ENCODE results near the gene SPATA16. TPM values are rescaled to one million over a fixed set of nuclear protein-coding genes. Genes with fewer than 3 reads are reported as not detected.
"Not testable (repeated sequence)": the region's sequence is repeated elsewhere in the genome, so short reads cannot be mapped to it uniquely, and the experiment has no call there.

SPATA16 gene
- total and polyA plus RNA-seq, 4 donors: not detected

DNA sequence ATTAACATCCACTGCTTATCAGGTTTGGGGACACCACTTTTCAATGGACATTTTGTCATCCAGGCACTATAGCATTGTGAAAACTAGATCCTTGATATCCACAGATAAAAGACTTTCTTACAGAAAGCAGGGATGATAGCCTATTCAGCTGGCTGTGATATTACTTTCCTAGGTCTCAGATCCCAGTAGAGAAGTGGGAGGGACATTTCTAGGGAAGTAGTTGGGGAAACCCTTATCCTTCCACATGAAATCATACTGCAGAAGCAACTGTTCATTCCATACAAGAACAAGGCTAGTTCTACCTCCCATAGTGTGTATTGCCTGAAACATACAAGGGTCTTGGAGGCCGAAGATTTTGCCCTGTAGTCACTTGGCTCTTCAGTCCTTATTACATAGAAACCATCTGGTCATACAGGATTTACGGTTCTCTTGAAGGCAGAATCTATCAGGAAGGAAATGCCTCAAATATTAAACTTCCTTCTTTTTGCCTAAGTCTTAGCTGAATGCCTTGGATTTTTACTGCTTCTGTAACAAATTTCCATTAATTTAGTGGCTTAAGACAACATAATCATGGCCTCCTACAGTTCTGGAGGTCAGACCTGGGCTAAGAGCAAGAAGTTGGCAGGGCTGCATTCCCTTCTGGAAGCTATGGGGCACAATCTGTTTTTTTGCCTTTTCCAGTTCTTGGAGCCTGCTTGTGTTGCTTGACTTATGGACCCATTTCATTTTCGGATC is 271.1 kb downstream of the SPATA16 start:
- ATAC-seq (ENCODE audit: insufficient read depth, low FRiP score) (no peak), DNase-seq (no peak)
- no peaks in the 10 kb centered on the region for H3K36me3 ChIP-seq (ENCODE audit: control insufficient read depth in 4 of 4, insufficient read depth in 4 of 4, low read length in 4 of 4)
- peaks cover 0 to 9% (median 0%) of the 10 kb centered on the region in 5 donors for H3K4me1 ChIP-seq (ENCODE audit: control insufficient read depth in 5 of 5, insufficient read depth in 5 of 5, low read length in 5 of 5)
- no peaks in the 10 kb centered on the region for H3K27me3 ChIP-seq (ENCODE audit: control insufficient read depth in 3 of 3, insufficient read depth in 3 of 3, low read length in 2 of 3)
- WGBS, 2 donors: 43 to 50% methylated on average over 3 of the region's 3 CpGs
- TF ChIP-seq, protein P1, sequence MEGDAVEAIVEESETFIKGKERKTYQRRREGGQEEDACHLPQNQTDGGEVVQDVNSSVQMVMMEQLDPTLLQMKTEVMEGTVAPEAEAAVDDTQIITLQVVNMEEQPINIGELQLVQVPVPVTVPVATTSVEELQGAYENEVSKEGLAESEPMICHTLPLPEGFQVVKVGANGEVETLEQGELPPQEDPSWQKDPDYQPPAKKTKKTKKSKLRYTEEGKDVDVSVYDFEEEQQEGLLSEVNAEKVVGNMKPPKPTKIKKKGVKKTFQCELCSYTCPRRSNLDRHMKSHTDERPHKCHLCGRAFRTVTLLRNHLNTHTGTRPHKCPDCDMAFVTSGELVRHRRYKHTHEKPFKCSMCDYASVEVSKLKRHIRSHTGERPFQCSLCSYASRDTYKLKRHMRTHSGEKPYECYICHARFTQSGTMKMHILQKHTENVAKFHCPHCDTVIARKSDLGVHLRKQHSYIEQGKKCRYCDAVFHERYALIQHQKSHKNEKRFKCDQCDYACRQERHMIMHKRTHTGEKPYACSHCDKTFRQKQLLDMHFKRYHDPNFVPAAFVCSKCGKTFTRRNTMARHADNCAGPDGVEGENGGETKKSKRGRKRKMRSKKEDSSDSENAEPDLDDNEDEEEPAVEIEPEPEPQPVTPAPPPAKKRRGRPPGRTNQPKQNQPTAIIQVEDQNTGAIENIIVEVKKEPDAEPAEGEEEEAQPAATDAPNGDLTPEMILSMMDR (IDR thresholded peaks at IDR 0.05; ENCODE audit: control extremely low read depth, extremely low read depth): no peak
- no peak overlapping the region for H3K4me3 ChIP-seq
- H3K9ac ChIP-seq (ENCODE audit: insufficient read depth in 1 of 2, low read length in 2 of 2): no peak overlapping the region
- no peaks in the 10 kb centered on the region for H3K9me3 ChIP-seq (ENCODE audit: control insufficient read depth in 4 of 4, insufficient read depth in 3 of 4, low read length in 3 of 4)
- no peak overlapping the region for H3K27ac ChIP-seq (ENCODE audit: low read depth in 1 of 2, low read length in 1 of 2)

DNA sequence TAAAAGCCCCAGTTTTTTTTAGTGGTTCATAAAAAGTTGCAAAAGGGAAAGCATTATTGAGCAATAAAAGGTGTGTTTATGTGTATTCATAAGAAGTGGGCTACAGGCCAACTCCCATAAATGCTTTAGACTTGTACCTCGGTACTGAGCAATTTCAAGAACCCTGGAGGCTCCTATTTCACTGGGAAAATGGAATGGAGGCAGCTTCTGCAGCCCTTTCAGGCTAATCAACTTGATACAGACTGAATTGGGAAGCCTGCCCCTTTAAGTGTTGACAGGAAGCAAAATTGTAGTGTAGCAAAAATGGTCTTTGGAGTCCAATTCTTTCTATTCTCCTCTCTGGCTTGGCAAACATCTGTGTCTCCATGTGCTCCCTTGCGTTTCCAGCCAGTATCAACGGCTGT is 271.7 kb downstream of the SPATA16 start:
- no peaks in the 10 kb centered on the region for H3K9me3 ChIP-seq (ENCODE audit: control insufficient read depth in 4 of 4, insufficient read depth in 3 of 4, low read length in 3 of 4)

GRCh38 chr3:172868582-172869200 is 272.3 kb downstream of the SPATA16 start:
- no peak overlapping the region for H3K9ac ChIP-seq (ENCODE audit: insufficient read depth in 1 of 2, low read length in 2 of 2)
- no peak for ATAC-seq (ENCODE audit: insufficient read depth, low FRiP score)
- 92 to 99% methylated on average over 2 of the region's 2 CpGs for WGBS, 2 donors
- TF ChIP-seq, protein P1 (IDR thresholded peaks at IDR 0.05; ENCODE audit: control extremely low read depth, extremely low read depth): no peak
- peaks cover 0 to 9% (median 0%) of the 10 kb centered on the region in 5 donors for H3K4me1 ChIP-seq (ENCODE audit: control insufficient read depth in 5 of 5, insufficient read depth in 5 of 5, low read length in 5 of 5)
- H3K36me3 ChIP-seq (ENCODE audit: control insufficient read depth in 4 of 4, insufficient read depth in 4 of 4, low read length in 4 of 4): no peaks in the 10 kb centered on the region
- no peak overlapping the region for H3K4me3 ChIP-seq
- H3K27me3 ChIP-seq (ENCODE audit: control insufficient read depth in 3 of 3, insufficient read depth in 3 of 3, low read length in 2 of 3): no peaks in the 10 kb centered on the region
- no peak overlapping the region for H3K27ac ChIP-seq (ENCODE audit: low read depth in 1 of 2, low read length in 1 of 2)
- H3K9me3 ChIP-seq (ENCODE audit: control insufficient read depth in 4 of 4, insufficient read depth in 3 of 4, low read length in 3 of 4): no peaks in the 10 kb centered on the region
- DNase-seq: peak in 1 of 3 donors; percentile 6

More for the DNA sequence above, 271.7 kb downstream of the SPATA16 start:
- peak; percentile 64 for ATAC-seq (ENCODE audit: insufficient read depth, low FRiP score)
- TF ChIP-seq, protein P1 (IDR thresholded peaks at IDR 0.05; ENCODE audit: control extremely low read depth, extremely low read depth): no peak
- no peak overlapping the region for H3K4me3 ChIP-seq
- DNase-seq: peak in 2 of 3 donors; percentile 24 to 59
- WGBS, 2 donors: 29 to 63% methylated on average over 3 of the region's 3 CpGs
- H3K36me3 ChIP-seq (ENCODE audit: control insufficient read depth in 4 of 4, insufficient read depth in 4 of 4, low read length in 4 of 4): no peaks in the 10 kb centered on the region
- H3K27me3 ChIP-seq (ENCODE audit: control insufficient read depth in 3 of 3, insufficient read depth in 3 of 3, low read length in 2 of 3): no peaks in the 10 kb centered on the region
- H3K27ac ChIP-seq (ENCODE audit: low read depth in 1 of 2, low read length in 1 of 2): no peak overlapping the region
- peaks cover 0 to 9% (median 0%) of the 10 kb centered on the region in 5 donors for H3K4me1 ChIP-seq (ENCODE audit: control insufficient read depth in 5 of 5, insufficient read depth in 5 of 5, low read length in 5 of 5)
- H3K9ac ChIP-seq (ENCODE audit: insufficient read depth in 1 of 2, low read length in 2 of 2): no peak overlapping the region

DNA sequence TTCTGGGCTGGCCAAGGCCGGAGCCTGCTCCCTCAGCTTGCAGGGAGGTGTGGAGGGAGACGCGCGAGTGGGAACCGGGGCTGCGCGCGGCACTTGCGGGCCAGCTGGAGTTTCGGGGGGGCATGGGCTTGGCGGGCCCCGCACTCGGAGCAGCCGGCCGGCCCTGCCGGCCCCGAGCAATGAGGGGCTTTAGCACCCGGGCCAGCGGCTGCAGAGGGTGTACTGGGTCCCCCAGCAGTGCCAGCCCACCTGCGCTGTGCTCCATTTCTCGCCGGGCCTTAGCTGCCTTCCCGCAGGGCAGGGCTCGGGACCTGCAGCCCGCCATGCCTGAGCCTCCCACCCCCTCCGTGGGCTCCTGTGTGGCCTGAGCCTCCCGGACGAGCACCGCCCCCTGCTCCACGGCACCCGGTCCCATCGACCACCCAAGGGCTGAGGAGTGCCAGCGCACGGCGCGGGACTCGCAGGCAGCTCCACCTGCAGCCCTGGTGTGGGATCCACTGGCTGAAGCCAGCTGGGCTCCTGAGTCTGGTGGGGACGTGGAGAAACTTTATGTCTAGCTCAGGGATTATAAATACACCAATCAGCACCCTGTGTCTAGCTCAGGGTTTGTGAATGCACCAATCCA is 274.2 kb downstream of the SPATA16 start:
- not testable (repeated sequence) for H3K36me3 ChIP-seq (ENCODE audit: control insufficient read depth in 4 of 4, insufficient read depth in 4 of 4, low read length in 4 of 4); DNase-seq; H3K27me3 ChIP-seq (ENCODE audit: control insufficient read depth in 3 of 3, insufficient read depth in 3 of 3, low read length in 2 of 3); H3K9ac ChIP-seq (ENCODE audit: insufficient read depth in 1 of 2, low read length in 2 of 2); H3K4me1 ChIP-seq (ENCODE audit: control insufficient read depth in 5 of 5, insufficient read depth in 5 of 5, low read length in 5 of 5); ATAC-seq (ENCODE audit: insufficient read depth, low FRiP score); H3K27ac ChIP-seq (ENCODE audit: low read depth in 1 of 2, low read length in 1 of 2); H3K9me3 ChIP-seq (ENCODE audit: control insufficient read depth in 4 of 4, insufficient read depth in 3 of 4, low read length in 3 of 4); H3K4me3 ChIP-seq
- WGBS, 2 donors: 94 to 98% methylated on average over 27 to 38 of the region's 38 CpGs
